ENCODE measurements around the gene ELAC2.

GRCh38 chr17:12961655-12962054 is 56.2 kb downstream of the ELAC2 start:
- TF ChIP-seq CTCF (conservative IDR thresholded peaks at IDR 0.05 in 1 of 2, IDR thresholded peaks at IDR 0.05 in 1 of 2; ENCODE audit: low read depth in 1 of 2, low read length in 2 of 2): no peak
- no peak for TF ChIP-seq EZH2 (IDR thresholded peaks at IDR 0.05; ENCODE audit: low read length, missing control alignments)

All from fibroblast of lung (primary cell).